GM21723 (cell line): ENCODE measurements around the gene PSMD13.

Experiments used
- ATAC-seq: cut with Tn5 transposase; IDR thresholded peaks from one replicate; pipeline ENCODE4 v1.9.1; 2021; ENCODE audit warnings: mild to moderate bottlenecking, moderate library complexity; ENCODE audit not compliant: unreplicated experiment

Gene PSMD13

DNA sequence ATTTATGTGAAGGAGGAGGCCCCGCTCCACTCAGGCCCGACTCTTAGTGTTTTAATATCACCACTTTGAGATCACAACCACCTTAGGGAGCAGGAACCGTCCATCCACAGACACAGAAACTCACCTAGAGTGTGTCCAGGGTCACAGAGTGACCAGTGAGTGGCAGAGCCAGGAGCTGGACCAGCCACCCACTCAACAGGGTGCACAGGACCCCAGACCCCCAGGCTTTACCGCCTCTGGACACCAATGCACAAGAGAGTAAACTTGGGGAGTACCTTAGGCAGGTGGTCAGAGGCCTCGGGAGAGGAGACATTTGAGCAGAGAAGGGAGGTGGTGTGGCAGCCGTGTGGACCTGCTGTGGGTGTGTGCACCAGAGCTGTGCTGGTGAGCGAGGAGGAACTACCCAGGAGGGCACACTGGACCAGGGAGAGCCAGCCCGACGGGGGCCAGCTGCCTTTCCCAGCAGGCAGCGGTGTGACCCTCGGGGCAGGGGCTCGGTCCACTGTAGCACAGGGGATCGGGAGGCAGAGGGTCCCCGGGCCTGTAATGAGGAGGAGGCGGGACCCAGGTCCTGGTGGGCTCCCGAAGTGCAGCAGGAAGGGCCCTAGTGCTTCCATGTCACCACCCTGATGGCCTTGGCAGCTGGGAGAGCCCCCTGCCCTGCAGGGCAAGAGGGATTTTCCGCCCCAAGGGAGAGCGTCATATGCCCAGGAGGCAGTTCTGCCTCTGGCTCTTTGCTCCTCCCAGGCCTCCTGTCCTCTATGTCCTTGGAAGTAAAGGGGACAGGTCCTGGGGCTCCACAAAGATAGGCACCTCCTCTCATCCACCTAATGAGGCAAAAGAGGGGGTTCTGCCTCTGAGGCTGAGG is 33.9 kb downstream of the PSMD13 start:
- ATAC-seq, result no peak

DNA sequence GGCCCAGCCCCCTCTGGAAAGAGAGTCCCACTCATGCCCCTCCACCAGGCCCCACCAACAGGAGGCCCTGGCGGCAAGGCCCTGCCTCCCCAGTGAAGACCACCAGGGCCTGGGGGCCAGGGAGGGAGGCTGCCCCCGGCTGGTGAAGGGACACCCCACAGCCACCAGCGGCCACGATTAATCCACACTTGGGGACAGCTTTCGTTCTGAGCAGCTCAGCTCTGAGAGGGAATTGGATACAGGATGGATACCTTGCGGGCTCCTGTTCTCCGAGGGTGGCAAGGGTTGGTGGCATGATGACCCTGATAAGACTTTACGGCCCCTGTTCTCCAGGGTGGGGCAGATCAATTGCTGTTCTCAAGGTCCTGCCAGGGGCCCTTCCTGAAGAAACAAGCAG is 34.5 kb downstream of the PSMD13 start:
- ATAC-seq, result no peak

DNA sequence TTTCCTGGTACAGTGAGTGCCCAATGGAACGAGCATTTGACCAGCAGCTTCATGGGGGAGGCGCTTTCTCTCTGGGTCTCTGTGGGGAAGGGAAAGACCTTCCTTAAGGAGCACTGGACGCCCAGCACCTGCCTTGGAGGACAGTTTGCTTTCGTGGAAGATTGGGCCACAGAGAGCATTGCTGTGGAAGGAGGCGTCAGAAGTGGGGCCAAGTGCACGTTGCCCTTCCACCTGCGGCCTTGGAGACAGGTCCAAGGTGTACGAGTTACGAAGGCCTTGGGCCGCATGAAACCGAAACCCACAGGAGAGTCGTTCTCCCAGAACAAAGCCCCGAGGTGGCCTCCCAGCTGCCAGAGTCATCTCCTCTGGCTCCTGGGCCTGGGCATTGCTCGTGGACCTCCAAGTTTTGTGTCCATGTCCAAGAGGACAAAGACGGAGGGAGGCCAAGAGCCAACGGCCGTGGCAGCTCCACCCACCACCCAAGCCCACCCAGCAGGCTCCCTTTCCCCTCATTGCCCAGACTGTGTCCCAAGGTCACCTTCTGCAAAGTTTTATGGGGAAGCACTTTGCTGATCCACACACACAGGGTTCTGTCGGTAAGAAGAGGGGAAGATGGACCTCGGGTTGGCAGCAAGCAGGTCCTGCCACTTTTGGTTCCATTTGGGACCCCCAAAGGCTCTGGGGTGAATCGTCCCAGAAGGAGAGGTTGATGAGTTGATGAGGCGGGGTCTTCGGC is 35.6 kb downstream of the PSMD13 start:
- no peak for ATAC-seq

DNA sequence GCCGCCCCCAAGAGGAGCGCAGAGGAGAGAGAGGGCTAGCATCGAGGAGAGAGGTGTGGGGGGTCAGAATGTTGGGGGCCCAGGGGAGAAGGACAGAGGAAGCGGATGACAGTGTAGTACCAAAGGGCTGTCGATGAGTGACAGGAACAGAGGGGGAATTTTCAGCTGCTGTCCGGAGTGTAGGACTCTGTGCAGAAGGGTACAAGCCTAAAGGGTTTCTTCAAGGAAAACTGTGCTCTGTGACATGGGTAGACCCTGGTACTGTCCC is 36.1 kb downstream of the PSMD13 start:
- ATAC-seq, result no peak

DNA sequence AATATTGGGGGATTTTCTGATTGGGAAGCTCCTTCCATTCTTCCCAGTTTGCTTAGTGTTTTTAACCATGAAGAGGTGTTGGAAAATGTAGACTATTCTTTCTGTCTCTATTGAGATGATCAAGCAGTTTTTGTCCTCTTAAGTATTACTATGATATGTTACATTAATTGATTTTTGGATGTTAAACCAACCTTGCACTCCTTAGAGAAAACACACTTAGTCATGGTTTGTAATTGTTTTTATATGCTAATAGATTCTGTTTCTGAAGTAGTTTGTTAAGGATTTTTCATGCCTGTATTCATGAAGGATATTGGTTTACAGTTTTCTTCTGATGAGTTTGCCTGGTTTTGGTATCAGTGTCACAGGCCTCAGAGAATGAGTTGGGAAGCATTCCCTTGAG is 39.4 kb downstream of the PSMD13 start:
- no peak for ATAC-seq

DNA sequence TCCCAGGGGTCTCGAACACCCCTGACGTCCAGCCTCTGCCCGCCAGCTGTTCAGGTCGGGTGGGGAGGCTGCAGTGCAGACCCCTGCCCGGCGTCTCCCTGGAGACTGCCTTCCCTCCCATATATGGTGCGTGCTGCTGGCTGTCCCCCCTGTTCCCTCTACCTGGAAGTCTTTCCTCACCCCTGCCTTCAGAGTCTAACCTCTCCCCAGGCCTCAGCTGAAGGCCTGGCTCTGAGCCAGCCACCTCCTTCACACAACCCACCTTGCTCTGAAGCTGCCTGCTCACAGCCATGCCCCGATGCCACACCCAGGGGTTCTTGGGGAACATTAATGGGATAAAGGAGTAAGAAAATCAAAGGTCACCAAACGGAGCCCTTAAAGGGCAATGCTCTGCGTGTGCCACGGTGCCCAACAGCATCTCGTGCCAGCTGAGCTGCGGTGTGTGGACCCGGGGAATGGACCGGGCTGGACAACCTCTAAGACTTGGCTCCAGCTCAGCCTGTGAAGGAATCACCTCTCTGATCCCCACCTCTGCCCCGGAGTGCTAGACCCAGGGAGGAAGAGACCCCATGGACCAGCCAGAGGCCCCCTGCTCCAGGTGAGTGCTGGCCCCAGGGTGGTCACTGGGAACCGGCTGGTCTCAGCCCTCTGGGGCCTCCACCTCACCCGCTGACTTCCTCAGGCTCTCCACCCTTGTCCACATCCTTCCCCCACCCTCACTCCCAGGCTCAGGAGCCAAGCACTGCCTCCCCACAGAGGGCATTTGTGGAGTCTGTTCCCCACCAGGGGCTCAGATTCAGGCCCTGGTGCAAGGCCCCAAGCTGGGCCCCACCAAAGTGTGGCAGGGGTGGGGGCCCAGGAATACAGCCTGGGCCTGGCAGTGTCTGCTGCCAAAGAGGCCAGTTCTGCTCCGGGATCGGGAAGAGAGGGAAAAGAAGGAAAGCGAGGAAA is 41.5 kb downstream of the PSMD13 start, which contains the start of gene NLRP6:
Gene NLRP6 (plus strand): TSS at position 407 of the 951 bp plus-strand sequence. CDS start 163 bp downstream, at position 570.
- no peak for ATAC-seq

DNA sequence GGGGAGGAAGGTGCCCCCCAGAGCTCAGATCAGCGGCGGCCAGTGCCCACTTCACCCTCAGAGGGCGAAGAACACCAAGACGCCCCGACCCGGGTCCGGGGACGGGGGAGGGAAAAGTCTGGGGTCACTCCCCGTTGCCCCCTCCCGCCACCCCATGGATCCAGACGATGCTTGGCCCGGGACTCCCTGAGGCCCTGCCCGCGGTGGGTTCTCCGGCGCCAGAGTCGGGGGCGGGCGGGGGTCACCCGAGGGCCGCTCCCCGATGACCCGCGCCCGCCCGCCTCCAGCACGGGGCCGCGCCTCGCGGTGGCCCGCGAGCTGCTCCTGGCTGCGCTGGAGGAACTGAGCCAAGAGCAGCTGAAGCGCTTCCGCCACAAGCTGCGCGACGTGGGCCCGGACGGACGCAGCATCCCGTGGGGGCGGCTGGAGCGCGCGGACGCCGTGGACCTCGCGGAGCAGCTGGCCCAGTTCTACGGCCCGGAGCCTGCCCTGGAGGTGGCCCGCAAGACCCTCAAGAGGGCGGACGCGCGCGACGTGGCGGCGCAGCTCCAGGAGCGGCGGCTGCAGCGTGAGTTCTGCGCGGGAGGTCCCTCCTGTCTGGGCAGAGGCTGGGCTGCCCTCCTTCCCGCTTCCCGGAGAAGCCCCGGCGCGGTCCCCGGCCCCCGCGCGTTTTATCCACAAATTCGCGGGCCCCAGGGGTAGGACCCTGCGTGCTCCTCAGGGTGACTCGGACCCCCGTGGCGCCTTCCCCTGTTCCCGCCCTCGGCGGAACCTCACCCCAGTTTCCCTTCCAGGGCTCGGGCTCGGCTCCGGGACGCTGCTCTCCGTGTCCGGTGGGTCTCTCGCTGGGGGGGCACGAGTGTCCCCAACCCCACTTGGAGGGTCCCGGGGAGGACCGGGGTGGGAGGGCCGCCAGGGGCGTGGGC is 42.5 kb downstream of the PSMD13 start:
- no peak for ATAC-seq

DNA sequence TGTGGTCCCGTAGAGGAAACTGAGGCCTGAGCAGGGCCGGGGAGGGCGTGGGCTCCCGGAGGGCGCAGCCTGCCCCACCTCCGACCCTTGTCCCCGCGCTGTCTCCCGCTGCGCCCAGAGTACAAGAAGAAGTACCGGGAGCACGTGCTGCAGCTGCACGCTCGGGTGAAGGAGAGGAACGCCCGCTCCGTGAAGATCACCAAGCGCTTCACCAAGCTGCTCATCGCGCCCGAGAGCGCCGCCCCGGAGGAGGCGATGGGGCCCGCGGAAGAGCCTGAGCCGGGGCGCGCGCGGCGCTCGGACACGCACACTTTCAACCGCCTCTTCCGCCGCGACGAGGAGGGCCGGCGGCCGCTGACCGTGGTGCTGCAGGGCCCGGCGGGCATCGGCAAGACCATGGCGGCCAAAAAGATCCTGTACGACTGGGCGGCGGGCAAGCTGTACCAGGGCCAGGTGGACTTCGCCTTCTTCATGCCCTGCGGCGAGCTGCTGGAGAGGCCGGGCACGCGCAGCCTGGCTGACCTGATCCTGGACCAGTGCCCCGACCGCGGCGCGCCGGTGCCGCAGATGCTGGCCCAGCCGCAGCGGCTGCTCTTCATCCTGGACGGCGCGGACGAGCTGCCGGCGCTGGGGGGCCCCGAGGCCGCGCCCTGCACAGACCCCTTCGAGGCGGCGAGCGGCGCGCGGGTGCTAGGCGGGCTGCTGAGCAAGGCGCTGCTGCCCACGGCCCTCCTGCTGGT is 43.4 kb downstream of the PSMD13 start:
- no peak for ATAC-seq

DNA sequence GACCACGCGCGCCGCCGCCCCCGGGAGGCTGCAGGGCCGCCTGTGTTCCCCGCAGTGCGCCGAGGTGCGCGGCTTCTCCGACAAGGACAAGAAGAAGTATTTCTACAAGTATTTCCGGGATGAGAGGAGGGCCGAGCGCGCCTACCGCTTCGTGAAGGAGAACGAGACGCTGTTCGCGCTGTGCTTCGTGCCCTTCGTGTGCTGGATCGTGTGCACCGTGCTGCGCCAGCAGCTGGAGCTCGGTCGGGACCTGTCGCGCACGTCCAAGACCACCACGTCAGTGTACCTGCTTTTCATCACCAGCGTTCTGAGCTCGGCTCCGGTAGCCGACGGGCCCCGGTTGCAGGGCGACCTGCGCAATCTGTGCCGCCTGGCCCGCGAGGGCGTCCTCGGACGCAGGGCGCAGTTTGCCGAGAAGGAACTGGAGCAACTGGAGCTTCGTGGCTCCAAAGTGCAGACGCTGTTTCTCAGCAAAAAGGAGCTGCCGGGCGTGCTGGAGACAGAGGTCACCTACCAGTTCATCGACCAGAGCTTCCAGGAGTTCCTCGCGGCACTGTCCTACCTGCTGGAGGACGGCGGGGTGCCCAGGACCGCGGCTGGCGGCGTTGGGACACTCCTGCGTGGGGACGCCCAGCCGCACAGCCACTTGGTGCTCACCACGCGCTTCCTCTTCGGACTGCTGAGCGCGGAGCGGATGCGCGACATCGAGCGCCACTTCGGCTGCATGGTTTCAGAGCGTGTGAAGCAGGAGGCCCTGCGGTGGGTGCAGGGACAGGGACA is 44.1 kb downstream of the PSMD13 start:
- no peak for ATAC-seq

DNA sequence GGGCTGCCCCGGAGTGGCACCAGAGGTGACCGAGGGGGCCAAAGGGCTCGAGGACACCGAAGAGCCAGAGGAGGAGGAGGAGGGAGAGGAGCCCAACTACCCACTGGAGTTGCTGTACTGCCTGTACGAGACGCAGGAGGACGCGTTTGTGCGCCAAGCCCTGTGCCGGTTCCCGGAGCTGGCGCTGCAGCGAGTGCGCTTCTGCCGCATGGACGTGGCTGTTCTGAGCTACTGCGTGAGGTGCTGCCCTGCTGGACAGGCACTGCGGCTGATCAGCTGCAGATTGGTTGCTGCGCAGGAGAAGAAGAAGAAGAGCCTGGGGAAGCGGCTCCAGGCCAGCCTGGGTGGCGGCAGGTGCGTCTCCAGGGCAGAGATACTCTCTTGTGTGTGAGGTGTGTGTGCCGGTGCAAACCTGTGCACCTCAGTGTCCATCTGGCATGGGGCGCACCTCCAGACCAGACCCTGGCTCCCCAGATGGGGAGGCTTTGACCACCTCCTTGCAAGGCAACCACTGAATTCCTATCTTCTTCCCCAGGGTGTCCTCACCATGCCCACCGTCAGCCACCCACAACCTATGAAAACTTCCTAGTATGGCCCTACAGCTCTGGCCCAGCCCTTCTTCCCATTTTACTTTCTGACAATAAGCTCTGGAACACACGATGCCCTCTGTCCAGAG is 44.8 kb downstream of the PSMD13 start:
- ATAC-seq, result no peak

DNA sequence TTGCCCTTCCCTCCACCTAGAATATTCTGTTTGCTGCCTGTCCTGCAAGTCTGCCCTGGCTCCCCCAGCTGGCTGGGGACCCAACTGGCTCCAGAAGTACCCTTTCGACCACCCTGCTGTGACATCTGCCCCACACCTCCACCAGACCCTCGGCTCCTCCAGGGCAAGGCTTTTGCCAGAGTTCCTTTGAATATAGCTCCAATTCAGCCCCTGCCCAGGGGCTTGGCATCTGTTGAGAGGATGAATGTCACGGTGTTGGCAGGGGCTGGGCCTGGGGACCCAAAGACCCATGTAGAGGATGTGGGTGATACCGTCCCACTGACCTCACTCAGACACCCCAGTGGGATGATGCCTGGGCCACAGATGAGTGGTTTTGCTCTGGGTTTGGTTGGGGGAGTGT is 45.4 kb downstream of the PSMD13 start:
- ATAC-seq, result no peak

DNA sequence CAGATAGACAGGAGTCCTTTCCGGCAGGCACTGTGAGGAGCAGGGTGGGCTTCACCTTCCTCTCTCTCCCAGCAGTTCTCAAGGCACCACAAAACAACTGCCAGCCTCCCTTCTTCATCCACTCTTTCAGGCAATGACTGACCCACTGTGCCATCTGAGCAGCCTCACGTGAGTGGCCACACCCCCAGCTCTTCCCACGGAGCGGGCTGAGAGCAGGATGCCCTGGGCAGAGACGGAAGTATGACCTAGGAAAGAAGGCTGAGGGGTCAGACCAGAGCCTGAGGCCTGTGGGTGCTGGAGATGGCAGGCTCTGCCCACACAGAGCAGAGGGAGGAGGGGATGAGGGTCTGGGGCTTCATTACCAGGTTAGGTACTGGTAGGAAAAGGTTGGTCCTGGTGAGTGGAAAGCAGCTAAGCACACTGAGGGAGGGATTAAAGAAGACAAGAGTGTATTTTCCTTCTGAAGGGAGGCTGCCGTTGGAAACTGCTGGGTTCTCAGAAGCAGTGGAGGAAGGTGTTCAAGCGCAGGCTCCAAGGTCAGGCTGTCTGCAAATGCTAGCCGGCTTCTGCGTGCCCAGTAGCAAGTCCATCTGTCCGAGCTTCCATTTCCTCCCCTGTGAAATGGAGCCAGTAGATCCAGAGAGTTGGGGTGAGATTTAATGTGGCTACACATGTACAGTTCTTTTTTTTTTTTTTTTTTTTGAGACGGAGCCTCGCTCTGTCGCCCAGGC is 46.0 kb downstream of the PSMD13 start:
- ATAC-seq, result no peak

DNA sequence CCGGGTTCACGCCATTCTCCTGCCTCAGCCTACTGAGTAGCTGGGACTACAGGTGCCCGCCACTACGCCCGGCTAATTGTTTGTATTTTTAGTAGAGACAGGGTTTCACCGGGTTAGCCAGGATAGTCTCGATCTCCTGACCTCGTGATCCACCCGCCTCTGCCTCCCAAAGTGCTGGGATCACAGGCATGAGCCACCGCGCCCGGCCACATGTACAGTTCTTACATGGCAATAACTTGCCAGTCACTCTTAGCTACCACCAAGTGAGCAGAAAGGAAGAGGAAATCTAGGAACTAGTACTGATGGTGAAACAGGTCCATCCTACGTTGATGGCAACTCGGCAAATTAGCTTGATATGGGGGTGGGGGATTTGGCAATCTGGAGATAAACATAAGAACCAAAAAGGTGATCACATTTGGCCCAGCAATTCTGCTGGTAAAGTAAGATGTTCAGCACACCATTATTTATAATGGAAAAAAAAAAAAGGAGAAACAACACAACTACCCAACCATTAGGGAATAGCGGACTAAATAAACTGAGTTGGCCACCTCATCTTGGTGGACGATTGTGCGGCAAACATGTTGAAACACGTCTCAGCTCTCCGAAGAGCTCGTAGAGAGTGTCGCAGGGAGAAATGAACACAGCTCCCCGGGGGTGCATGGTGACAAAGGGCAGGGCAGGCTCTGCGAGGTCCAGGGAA is 46.8 kb downstream of the PSMD13 start:
- no peak for ATAC-seq

DNA sequence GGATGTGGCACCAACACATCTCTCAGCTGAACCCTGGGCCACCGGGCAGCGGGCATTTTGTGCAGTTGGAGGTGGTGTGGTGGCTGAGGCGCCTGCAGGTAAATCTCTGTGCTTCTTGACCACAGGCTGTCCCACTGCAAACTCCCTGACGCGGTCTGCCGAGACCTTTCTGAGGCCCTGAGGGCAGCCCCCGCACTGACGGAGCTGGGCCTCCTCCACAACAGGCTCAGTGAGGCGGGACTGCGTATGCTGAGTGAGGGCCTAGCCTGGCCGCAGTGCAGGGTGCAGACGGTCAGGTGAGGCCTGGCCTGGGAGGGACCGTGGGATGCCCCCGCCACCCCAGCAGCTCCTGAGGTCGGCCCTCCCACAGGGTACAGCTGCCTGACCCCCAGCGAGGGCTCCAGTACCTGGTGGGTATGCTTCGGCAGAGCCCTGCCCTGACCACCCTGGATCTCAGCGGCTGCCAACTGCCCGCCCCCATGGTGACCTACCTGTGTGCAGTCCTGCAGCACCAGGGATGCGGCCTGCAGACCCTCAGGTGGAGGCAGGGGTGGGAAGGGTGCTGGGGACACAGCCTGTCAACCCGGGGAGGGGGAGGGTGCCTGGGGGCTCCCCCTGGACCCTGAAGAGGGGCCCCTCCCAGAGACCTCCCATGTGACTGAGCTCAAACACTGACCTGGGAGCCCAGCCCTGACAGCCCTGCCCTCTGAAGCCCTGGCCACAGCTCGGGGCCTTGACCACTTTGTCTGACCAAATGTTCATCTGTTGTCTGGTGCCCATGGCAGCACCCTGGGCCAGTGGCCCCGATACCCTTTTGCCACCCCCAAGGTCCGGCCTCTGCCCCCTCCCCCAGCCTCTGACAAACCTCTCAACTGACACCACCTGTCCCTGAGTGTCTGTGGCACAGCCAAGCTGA is 47.6 kb downstream of the PSMD13 start:
- no peak for ATAC-seq

DNA sequence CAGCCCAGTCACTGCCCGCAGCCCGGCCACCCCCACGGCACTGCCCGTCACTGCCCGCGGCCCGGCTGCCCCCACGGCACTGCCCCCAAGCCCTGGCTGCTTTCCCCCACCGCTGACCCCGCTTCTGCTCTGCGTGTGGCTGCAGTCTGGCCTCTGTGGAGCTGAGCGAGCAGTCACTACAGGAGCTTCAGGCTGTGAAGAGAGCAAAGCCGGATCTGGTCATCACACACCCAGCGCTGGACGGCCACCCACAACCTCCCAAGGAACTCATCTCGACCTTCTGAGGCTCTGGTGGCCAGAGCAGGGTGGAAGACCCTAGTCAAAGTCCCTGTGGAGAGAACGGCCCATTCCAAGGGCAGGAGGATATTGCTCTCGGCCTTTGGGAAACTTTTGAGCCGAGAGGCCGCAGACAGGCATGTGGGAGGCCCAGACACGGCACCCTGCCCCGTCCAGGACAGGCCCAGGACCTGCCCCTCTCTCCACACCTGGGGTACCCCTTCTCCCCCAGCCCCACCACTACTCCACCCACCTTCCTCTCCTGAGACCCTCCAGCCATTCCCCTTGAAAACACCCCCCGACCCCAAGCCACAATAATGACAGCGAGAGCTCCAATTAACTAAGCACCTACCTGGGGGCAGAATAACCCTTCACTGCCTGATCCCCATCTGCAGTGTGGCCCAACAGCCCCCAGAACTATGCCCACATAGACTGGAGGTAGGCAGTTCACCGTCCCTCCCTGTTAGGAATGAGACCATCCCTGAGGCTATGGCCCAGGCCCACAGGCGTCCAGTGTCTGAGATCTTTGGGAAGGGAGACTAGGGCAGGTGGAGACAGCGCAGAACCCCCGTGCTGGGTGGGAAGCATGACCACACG is 48.5 kb downstream of the PSMD13 start:
- ATAC-seq, result no peak
